Retinal pigment epithelial cell (primary cell): ENCODE data around the gene SRA1.
"Not testable (repeated sequence)": the region's sequence is repeated elsewhere in the genome, so short reads cannot be mapped to it uniquely, and the experiment has no call there.

ENCODE experiments used
- DNase-seq: peaks from one replicate; pipeline ENCODE4 v3.0.0-alpha.2; 2010; ENCODE audit warnings: low read depth
- H3K4me3 ChIP-seq: 2 replicates; pipeline ENCODE4 v1.5.1; 2011; ENCODE audit warnings: mild to moderate bottlenecking, low read length, control low read depth, moderate library complexity
- CTCF ChIP-seq: conservative IDR thresholded peaks from 2 replicates; pipeline ENCODE4 v1.5.1; 2011; ENCODE audit warnings: low read depth, low read length, control low read depth, inconsistent platforms

The SRA1 gene

GRCh38 chr5:140587495-140587894 lies 30.2 kb upstream of the SRA1 start:
- no peak for TF ChIP-seq CTCF
- no peak overlapping the region for H3K4me3 ChIP-seq
- no peak for DNase-seq

DNA sequence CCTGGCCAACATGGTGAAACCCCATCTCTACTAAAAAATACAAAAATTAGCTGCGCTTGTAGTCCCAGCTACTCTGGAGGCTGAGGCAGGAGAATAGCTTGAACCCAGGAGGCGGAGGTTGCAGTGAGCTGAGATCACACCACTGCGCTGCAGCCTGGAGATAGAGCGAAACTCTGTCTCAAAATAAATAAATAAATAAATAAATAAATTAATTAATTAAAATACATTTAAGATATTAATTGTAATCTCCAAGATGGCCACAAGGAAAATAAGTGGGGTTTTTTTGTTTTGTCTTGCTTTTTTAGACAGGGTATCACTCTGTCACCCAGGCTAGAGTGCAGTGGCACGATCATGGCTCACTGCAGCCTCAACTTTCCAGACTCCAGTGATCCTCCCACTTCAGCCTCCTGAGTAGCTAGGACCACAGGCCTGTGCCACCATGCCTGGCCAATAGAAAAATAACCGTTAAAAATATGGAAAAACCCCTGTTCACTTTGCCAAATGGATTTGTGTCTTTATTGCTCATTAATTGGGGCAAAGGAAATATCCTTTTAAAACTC lies 22.0 kb upstream of the SRA1 start:
- DNase-seq, H3K4me3 ChIP-seq: not testable (repeated sequence)

GRCh38 chr5:140576776-140577201 lies 19.5 kb upstream of the SRA1 start:
- H3K4me3 ChIP-seq, result no peak overlapping the region
- no peak for TF ChIP-seq CTCF
- DNase-seq, result no peak

DNA sequence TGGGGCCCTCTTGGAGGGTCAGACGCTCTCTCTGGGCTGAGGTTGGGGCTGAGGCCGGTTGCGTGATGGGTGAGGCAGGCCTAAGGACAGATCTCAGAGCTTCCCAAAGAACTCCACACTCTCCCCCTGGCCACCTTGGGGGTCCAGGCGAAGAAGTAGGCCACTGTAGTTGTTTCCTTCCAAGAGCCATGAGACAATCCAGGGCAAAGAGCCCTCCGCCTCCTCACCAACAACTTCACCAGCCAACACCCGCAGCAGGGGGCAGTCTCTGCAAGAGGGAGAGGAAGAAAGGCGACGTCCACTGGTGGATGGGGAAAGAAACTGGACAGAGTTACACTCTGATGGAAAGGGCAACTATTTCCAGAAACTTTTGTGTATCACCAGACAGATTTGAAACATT lies 18.0 kb upstream of the SRA1 start:
- peak; percentile 51 for TF ChIP-seq CTCF
- no peak overlapping the region for H3K4me3 ChIP-seq
- no peak for DNase-seq

- no peak for DNase-seq
- no peak for TF ChIP-seq CTCF
Measured at GRCh38 chr5:140574165-140574564, 16.9 kb upstream of the SRA1 start.

DNA sequence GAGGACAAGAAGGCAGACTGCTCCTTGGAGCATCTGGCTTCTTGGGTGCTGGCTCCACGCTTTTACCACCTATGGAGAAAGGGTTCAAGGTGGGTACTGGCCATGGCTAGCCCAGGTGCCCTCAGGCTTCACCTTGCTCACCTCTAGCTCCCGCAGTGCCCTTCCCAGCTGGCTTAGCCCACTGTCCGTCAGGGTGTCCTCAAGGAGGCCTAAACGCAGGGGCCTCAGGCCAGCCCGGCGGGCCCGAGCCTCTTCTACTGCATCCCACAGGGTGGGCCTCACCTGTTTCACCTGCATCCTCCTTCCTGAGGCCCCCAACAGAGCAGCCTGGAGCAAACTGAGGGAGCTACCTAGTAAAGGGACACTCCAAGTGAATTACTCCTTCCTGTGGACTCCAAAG lies 16.4 kb upstream of the SRA1 start:
- no peak overlapping the region for H3K4me3 ChIP-seq
- no peak for TF ChIP-seq CTCF
- DNase-seq, result no peak

More at GRCh38 chr5:140574165-140574564, 16.9 kb upstream of the SRA1 start:
- no peak overlapping the region for H3K4me3 ChIP-seq

- H3K4me3 ChIP-seq, result no peak overlapping the region
- no peak for TF ChIP-seq CTCF
- no peak for DNase-seq
Measured at GRCh38 chr5:140571105-140571504, 13.8 kb upstream of the SRA1 start.

- DNase-seq, result no peak
Measured at GRCh38 chr5:140570488-140570887, 13.2 kb upstream of the SRA1 start.

More at GRCh38 chr5:140570488-140570887, 13.2 kb upstream of the SRA1 start:
- H3K4me3 ChIP-seq, result no peak overlapping the region
- TF ChIP-seq CTCF, result no peak
